ENCODE data around the gene CC2D2A.

DNA sequence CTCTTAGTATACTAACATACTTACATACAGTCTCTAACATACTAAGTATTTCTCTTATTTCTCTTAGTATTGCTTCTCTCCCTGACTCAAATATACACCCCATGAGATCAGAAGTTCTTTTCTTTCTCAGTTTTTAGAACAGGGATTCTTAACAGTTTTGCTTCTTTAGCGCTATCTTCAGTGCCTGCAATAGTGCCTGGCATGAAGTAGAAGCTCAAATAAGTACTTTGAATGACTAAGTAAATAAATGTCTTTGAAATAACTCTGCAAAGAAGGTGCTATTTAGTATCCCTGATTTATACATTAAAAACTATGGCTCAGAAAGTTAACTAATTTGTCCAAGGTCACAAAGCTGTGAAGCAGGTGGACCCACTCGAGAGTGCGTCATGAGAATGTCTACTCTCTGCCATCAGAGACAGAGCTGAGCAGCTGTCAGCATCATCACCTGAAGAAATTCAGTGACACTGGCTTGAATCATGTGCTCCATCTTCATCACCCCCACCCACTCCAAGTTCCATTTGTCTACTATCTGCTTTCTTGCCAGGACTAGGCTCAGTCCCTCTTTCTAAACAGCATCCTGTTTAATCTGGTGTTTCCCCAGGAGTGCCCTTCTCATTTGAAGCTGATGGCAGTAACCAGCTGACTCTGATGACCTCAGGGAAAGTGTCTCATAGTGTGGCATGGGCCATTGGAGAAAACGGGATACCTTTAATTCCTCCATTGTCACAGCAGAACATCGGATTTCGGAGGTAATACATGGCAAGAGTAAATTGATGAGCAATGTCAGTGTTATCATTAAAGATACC, 83.1 kb downstream of the CC2D2A start:
- TF ChIP-seq, protein P1, sequence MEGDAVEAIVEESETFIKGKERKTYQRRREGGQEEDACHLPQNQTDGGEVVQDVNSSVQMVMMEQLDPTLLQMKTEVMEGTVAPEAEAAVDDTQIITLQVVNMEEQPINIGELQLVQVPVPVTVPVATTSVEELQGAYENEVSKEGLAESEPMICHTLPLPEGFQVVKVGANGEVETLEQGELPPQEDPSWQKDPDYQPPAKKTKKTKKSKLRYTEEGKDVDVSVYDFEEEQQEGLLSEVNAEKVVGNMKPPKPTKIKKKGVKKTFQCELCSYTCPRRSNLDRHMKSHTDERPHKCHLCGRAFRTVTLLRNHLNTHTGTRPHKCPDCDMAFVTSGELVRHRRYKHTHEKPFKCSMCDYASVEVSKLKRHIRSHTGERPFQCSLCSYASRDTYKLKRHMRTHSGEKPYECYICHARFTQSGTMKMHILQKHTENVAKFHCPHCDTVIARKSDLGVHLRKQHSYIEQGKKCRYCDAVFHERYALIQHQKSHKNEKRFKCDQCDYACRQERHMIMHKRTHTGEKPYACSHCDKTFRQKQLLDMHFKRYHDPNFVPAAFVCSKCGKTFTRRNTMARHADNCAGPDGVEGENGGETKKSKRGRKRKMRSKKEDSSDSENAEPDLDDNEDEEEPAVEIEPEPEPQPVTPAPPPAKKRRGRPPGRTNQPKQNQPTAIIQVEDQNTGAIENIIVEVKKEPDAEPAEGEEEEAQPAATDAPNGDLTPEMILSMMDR (IDR thresholded peaks at IDR 0.05) = no peak
- TF ChIP-seq POLR2A (IDR thresholded peaks at IDR 0.05) = no peak
- TF ChIP-seq POLR2AphosphoS5 (IDR thresholded peaks at IDR 0.05) = no peak
